ENCODE measurements around the gene MEGF6. TPM values are rescaled to one million over a fixed set of nuclear protein-coding genes. Genes with fewer than 3 reads are reported as not detected.

MEGF6 gene
- total and polyA plus RNA-seq, 9 of the 15 experiments (the other 6 are each of a cell fraction or from before 2014, with no cell fraction given): 0.03 to 1.7 (median 0.24) TPM; not detected in 3

DNA sequence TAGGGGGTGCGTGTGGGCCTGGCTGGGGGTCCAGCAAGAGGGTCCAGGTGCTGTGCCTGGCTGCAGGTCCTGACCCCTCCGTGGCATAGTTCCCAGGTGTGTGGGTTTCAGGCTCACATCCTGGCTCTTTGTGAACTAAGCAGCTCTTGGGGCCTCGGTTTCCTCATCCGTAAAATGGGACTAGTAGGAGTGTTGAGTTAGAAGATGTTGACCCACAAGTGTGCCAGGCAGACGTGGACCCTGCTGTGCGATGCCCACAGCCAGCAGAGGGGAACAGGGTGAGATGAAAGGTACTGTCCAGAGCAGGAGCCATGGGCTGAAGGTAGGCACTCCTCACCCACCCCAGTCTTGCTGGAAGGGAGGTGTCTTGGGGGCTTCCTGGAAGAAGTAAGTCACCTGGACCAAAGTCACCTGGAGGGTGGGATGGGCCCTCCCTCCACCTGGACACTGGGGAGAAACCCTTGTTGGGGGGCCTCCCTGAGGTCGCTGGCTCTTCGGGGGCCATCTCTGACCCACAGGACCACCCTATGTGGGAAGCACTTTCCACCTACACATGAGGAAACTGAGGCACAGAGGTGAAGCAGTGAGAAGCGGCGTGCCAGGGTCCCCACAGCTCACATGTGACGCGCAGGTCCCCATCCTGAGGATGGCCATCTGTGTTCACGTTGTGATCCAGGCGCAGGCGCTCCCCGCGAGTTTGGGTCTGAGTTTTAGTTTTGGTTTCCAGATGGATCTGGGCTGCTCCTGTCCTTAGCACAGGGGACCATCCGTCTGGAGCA lies 155.4 kb downstream of the MEGF6 start:
- Histone ChIP-seq H3K36me3 (ENCODE audit: control insufficient read depth, insufficient read depth, low read length) (no peaks in the 10 kb centered on the region), H3K27me3 (ENCODE audit: control insufficient read depth in 2 of 2, insufficient read depth in 2 of 2, low read length in 2 of 2) (peaks cover 24 to 54% of the 10 kb centered on the region in 2 experiments; a peak in 4 of 5 replicates), H3K4me3 (no peak overlapping the region), H3K4me1 (replicated peaks in 1 of 2; ENCODE audit: control insufficient read depth in 2 of 2, insufficient read depth in 2 of 2, low read length in 2 of 2) (peaks cover 0 to 39% of the 10 kb centered on the region in 2 experiments; a peak in 3 of 5 replicates), H3K4me2 (ENCODE audit: insufficient read depth, low read length) (no peak overlapping the region), H4K20me1 (replicated peaks; ENCODE audit: control insufficient read depth, insufficient read depth, low read length) (peaks cover 41% of the 10 kb centered on the region), H3K9ac (ENCODE audit: insufficient read depth in 1 of 2, low read depth in 2 of 2, low read length in 2 of 2) (no peak overlapping the region), H3K79me2 (ENCODE audit: control insufficient read depth, insufficient read depth, low read length) (no peaks in the 10 kb centered on the region), H3K9me3 (replicated peaks; ENCODE audit: control insufficient read depth, insufficient read depth, low read depth, low read length) (no peaks in the 10 kb centered on the region), H3K9me1 (ENCODE audit: control insufficient read depth, insufficient read depth, low read length) (no peaks in the 10 kb centered on the region), H2AFZ (ENCODE audit: low read depth, low read length) (no peak overlapping the region), H3K27ac (ENCODE audit: extremely low read depth, low read depth, low read length) (no peak overlapping the region)
- 28% methylated on average over 17 of the region's 18 CpGs for WGBS (ENCODE audit: insufficient coverage, low coverage, missing lambda C conversion rate)
- ChIA-PET POLR2A (no interaction called here), CTCF (ENCODE audit: low intra/inter-chr PET ratio) (no interaction called here)
- TF ChIP-seq CEBPG (CRISPR knock-in tag; IDR thresholded peaks at IDR 0.05): 0 out of 2 replicates have a peak, but pooled peaks have one; percentile 17
- no peak for TF ChIP-seq CEBPG (tag; conservative IDR thresholded peaks at IDR 0.05 in 1 of 2, IDR thresholded peaks at IDR 0.05 in 1 of 2)
- TF ChIP-seq ADNP (tag; IDR thresholded peaks at IDR 0.05): 0 out of 2 replicates have a peak, but pooled peaks have one; percentile 17
- no peak for TF ChIP-seq BCOR (IDR thresholded peaks at IDR 0.05)
- TF ChIP-seq, protein P1, sequence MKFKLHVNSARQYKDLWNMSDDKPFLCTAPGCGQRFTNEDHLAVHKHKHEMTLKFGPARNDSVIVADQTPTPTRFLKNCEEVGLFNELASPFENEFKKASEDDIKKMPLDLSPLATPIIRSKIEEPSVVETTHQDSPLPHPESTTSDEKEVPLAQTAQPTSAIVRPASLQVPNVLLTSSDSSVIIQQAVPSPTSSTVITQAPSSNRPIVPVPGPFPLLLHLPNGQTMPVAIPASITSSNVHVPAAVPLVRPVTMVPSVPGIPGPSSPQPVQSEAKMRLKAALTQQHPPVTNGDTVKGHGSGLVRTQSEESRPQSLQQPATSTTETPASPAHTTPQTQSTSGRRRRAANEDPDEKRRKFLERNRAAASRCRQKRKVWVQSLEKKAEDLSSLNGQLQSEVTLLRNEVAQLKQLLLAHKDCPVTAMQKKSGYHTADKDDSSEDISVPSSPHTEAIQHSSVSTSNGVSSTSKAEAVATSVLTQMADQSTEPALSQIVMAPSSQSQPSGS (CRISPR knock-in tag; IDR thresholded peaks at IDR 0.05): 0 out of 2 replicates have a peak, but pooled peaks have one; percentile 23
- no peak for TF ChIP-seq DDX20 (tag; IDR thresholded peaks at IDR 0.05; ENCODE audit: low read depth)
- TF ChIP-seq FOXA3 (CRISPR knock-in tag; conservative IDR thresholded peaks at IDR 0.05 in 1 of 2, IDR thresholded peaks at IDR 0.05 in 1 of 2): 0 out of 4 replicates have a peak, but pooled peaks of 1 of the 2 experiments have one; percentile 23
- in situ Hi-C loops (cut with MboI) (no loop called here), intact Hi-C loops (cut with micrococcal nuclease) (no loop called here)
- FAIRE-seq (no peak), DNase-seq (ENCODE audit: extremely low read depth in 1 of 4, low spot score in 3 of 4) (no peak), ATAC-seq (no peak)
- BruUV-seq (replicated peaks): no TSS peak

Data from K562 (cell line).